ENCODE data around the gene PPP1R3G. TPM values are rescaled to one million over a fixed set of nuclear protein-coding genes. Genes with fewer than 3 reads are reported as not detected.
"Not testable (repeated sequence)": the region's sequence is repeated elsewhere in the genome, so short reads cannot be mapped to it uniquely, and the experiment has no call there.

The PPP1R3G gene
- polyA plus RNA-seq (2014; cell fraction: cytosol; rRNA removed) = 0.05 and 0.12 TPM in 2 replicates
- 0.09 TPM in 1 of 2 replicates, not detected in the other for polyA plus RNA-seq (2014; cell fraction: nucleus; rRNA removed)

- DNase-seq (ENCODE audit: low spot score) = peak; percentile 23
Observed at GRCh38 chr6:5084781-5085647, at the start of gene PPP1R3G. Gene PPP1R3G, plus strand, starts transcription at chr6:5085341. Its CDS starts 145 bp downstream, at chr6:5085486.

DNA sequence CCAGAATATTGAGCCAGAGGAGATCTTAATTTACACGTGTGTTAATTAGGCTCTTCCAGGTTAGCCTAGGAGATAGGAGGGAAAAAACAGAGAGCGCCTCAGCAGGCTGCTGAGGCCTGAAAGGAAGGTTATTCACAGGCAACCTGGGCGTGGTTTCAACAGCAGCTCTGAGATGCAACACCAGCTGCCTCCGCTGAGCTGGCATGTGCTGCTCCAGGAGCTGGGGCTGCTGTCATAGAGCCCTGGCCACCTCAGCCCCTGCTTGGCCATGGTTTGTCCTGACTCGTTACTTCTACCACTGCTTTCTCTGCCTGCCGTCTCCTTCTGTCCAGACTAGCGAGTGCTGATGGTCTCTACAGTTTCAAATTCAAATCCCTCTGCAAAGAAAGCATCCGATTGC lies 48.9 kb upstream of the PPP1R3G start:
- peak; percentile 87 for DNase-seq (ENCODE audit: low spot score)

DNA sequence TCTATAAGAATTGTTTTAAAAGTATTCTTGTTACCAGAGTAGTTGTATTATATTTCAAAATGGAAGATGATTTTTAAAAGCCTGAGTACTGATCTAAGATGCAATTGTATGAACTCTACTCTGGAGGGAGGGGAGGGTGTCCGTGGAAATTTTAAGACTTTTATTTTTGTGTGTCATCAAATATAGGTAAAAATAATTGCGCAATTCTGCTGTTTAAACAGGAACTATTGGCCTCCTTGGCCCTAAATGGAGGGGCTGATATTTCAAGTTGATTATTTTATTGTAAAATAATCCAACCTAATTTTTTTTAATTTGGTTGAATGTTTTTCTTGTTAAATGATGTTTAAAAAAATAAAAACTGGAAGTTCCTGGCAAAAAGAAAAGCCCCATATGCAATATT lies 43.2 kb upstream of the PPP1R3G start:
- no peak for DNase-seq (ENCODE audit: low spot score)

GRCh38 chr6:5042436-5042835 lies 42.7 kb upstream of the PPP1R3G start:
- DNase-seq (ENCODE audit: low spot score) = no peak

DNA sequence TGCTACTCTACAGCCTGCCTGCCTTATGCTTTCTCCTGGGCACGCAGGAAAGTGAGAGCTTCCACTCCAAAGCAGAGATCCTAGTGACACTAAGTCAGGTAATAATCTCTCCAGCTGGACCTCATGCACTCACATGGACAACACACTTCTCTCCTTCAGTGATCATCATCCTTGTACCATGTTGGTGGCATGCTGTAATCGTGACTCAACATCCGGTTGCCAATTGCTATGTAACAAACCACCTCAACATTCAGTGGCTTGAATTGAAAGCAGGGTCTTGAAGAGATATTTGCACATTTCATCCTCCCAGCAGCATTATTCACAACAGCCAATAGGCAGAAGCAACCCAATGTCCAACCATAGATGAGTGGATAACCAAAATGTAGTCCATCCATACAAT lies 40.3 kb upstream of the PPP1R3G start:
- no peak for DNase-seq (ENCODE audit: low spot score)

- DNase-seq (ENCODE audit: low spot score) = no peak
Observed at GRCh38 chr6:5045416-5045815, 39.7 kb upstream of the PPP1R3G start.

GRCh38 chr6:5046430-5046829 lies 38.7 kb upstream of the PPP1R3G start:
- DNase-seq (ENCODE audit: low spot score) = no peak

DNA sequence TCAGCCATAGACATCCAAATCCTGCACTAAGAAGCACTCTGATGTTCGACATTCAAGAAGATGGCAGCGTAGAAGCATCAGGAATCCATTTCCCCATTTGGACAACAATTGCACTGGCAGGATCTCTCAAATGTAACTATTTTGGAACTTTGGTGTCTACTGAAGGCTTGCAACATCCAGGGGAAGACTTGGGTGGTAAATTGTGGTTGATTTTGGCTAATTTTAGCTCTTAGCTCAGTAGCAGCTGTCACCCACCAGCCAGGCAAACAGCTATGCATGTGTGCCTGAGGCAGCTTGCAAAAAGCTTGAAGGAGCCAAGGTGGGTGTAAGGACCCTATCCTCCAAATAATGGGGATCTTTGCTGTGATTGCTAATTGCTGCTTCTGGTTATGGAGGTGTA lies 35.1 kb upstream of the PPP1R3G start:
- no peak for DNase-seq (ENCODE audit: low spot score)

DNA sequence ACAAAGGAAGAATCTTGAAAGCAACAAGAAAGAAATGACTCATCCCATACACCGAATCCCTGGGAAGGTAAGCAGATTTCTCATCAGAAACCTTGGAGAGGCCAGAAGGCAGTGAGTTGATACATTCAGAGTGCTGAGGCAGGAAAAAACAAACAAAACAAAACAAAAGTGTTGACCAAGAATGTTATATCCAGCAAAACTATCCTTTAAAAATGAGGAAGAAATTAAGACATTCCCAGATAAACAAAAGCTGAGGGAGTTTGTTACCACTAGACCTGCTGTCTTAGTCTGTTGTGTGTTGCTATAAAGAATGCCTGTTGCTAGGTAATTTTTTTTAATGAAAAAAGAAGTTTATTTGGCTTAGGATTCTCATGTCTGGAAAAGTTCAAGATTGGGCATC lies 33.7 kb upstream of the PPP1R3G start:
- no peak for DNase-seq (ENCODE audit: low spot score)

DNA sequence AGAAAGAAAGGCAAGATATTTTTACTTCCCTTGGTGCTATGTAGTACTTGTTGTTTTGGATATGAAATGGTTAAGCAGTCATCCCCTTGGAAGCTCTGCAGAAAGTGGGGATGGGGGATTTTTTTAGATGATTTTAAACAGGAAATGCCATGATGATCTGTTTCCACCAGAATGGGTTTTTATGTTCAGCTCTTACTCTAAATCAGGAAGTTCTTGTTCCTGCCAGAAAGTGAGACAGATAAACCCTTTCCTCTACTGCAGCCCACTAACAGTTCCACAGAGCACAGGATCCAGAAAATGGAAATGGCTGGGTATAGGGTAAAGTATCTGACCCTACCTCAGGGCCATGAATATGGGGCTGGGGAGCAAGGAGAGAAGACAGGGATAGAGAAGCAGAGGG lies 32.1 kb upstream of the PPP1R3G start:
- DNase-seq (ENCODE audit: low spot score) = no peak

- no peak for DNase-seq (ENCODE audit: low spot score)
Observed at GRCh38 chr6:5053864-5054244, 31.3 kb upstream of the PPP1R3G start.

GRCh38 chr6:5054245-5054873 lies 30.8 kb upstream of the PPP1R3G start:
- DNase-seq (ENCODE audit: low spot score) = no peak

DNA sequence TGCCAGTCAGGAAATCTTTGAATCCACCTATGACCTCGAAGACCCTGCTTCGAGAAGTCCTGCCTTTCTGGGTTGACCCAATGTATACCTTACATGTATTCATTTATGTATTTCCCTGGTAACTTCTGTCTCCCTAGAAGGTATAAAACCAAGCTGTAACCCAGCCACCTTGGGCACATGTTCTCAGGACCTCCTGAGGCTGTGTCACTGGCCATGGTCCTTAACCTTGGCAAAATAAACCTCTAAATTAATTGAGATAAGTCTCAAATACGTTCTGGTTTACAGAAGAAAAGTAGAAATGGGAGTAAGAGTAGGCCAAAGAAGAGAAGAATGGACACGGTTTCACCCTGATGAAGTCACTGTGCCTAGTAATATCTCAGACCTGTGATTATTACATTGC lies 30.0 kb upstream of the PPP1R3G start:
- no peak for DNase-seq (ENCODE audit: low spot score)

DNA sequence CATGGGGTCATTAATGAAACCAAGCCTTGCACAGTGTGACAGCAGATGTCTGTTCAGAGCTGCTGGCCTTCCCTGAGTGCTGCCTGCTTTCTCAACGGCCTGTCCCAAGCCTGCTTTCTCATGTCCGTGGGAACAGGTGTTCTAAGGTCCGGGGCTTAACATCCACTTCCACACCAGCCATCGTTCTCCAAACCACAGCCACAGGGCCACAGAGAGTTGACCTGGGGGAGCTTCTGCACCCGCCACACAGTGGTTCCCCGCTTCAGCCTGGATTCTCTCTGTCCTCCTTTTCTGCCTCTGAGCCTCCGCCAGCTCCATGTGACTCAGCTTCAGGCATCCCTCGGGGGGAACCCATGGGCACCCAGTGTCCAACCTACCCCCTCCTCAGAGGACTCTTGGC lies 26.9 kb upstream of the PPP1R3G start:
- no peak for DNase-seq (ENCODE audit: low spot score)

- DNase-seq (ENCODE audit: low spot score) = no peak
Observed at GRCh38 chr6:5059036-5059896, 25.9 kb upstream of the PPP1R3G start.

DNA sequence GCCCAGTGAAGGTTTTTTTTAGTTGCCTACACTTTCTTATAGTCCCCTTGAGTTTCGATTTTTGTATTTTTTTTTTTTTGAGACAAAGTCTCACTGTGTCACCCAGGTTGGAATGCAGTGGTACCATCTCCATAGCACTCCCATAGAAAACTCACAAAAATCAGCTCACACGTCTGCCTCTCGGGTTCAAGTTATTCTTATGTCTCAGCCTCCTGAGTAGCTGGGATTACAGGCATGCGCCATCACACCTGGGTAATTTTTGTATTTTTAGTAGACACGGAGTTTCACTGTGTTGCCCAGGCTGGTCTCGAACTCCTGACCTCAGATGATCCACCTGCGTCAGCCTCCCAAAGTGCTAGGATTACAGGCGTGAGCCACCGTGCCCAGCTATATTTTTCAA lies 24.7 kb upstream of the PPP1R3G start:
- not testable (repeated sequence) for DNase-seq (ENCODE audit: low spot score)

DNA sequence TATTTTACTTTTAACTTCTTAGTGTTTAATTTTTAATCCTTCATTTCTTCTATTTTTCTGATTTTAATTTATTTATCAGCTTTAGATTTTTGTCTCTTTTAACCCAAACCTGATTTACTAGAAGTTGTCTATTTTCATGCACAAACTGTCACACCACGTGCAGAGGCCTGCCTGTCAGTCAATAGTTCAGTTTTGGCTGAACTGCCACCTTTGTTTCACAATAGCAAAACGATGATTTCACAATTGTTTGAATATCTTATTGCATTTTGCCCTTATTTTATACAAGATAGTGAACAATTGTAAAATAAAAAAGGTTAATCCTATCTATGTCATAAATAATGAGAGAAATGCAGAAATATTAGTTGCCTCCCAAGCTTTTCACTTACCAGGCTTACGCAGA lies 24.0 kb upstream of the PPP1R3G start:
- no peak for DNase-seq (ENCODE audit: low spot score)

GRCh38 chr6:5063617-5064016 lies 21.5 kb upstream of the PPP1R3G start:
- DNase-seq (ENCODE audit: low spot score) = no peak

- no peak for DNase-seq (ENCODE audit: low spot score)
Observed at GRCh38 chr6:5066456-5067093, 18.6 kb upstream of the PPP1R3G start.

DNA sequence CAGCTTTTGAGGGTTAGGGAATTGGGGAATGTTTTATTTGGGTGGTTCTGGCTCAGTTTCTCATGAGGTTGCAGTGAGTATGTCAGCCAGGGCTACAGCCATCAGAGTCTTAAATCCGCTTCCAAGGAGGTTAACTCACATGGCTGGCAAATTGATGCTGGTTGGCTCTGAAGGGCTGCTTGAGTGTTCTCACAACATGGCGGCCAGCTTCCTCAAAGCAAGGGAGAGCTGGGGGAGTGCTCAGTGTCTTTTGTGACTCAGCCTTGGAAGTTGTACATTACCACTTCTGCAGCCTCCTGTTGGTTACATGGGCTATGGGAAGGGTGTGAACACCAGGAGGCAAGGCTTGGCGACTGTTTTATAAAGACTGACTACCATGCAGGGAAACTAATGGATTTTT lies 17.8 kb upstream of the PPP1R3G start:
- no peak for DNase-seq (ENCODE audit: low spot score)

DNA sequence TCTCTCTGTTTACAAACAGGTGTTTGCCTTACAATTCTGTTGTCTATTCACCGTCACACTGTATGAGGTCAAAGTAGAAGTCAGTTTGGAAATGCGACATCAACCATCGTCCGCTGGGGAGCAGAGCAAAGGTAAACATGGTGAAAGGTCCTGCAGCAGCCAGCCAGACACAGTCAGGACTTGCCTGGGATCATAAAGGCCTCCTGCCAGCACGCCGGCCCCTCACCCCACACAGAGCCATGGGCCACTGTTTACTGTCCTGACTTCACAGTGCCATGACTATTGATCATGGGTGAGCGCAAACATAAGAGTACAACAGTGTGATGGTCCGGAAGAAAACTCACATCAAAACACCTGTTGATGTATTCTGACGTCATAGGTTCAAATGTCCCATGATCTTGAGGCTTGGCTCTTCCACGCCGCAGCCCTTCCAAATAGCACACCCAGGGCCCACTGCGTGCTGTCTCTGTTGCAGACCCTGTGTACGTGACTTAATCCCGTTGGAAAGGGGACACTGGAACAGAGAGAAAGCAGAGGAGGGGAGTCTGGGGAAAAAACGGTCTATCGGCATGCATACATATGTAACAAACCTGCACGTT lies 16.9 kb upstream of the PPP1R3G start:
- DNase-seq (ENCODE audit: low spot score) = no peak
